ENCODE measurements around the gene GGT5.
"Not testable (repeated sequence)": the region's sequence is repeated elsewhere in the genome, so short reads cannot be mapped to it uniquely, and the experiment has no call there.

GGT5 gene, protein sequence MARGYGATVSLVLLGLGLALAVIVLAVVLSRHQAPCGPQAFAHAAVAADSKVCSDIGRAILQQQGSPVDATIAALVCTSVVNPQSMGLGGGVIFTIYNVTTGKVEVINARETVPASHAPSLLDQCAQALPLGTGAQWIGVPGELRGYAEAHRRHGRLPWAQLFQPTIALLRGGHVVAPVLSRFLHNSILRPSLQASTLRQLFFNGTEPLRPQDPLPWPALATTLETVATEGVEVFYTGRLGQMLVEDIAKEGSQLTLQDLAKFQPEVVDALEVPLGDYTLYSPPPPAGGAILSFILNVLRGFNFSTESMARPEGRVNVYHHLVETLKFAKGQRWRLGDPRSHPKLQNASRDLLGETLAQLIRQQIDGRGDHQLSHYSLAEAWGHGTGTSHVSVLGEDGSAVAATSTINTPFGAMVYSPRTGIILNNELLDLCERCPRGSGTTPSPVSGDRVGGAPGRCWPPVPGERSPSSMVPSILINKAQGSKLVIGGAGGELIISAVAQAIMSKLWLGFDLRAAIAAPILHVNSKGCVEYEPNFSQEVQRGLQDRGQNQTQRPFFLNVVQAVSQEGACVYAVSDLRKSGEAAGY

DNA sequence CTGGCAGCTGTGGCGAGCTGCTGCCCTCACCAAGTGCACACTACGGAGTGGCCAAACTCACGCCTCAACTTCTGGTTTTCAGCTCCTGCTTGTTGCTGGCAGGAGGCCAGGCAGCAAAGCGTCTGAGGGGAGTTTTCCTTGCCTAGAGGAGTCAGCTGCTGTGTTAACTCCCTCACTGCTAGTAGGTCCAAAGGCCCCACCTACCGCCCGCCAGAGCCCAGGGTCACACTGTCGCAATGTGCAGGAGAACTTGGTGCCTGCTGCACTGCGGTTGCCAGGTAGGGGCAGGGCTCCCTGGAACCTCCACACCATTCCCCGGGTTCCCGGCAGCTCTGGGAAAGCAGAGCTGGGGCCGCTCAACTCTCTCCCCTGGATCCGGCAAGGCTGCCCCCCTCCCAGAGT, at the start of gene GGT5:
TSS of gene GGT5 (minus strand) at position 53 of the 402 bp plus-strand sequence. CDS start 357 bp downstream, outside the sequence.
- not testable (repeated sequence) for H3K4me3 ChIP-seq (ENCODE audit: low read depth in 1 of 2, low read length in 1 of 2); H3K36me3 ChIP-seq; H3K27ac ChIP-seq; H3K27me3 ChIP-seq; H3K9me3 ChIP-seq
- H3K4me1 ChIP-seq (ENCODE audit: control insufficient read depth in 1 of 2, insufficient read depth in 1 of 2, low read depth in 1 of 2, low read length in 1 of 2): peaks cover 18 to 23% of the 10 kb centered on the region in 2 experiments

DNA sequence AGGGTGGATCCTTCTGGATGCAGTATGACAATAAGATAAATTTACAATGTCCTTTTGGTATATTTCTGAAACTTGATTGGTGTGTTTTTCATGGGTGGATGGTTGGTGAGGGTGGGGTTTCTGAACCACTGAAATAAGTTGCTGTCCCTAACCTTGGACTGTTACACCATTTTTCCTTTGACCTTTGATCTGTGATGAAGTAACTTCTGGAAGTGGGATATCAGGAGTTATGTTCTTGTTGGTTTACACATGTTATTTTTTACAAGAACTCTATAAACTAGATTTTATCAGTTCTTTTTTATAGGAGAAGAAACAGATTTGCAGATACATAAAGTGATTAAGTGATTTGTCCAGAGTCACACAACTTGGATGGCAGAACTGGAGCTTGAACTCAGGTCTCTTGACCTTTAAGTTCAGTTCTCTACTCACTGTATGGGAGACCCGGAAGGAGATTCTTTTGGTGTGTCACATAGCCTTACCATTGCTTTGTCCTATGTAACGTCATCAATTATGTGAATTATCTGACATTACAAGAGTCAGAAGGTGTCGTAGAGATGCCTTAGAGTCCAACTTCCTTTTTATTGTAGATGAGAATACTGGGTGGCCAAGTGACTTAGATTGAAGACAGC, 47.4 kb upstream of the GGT5 start:
- H3K36me3 ChIP-seq; H3K4me1 ChIP-seq (ENCODE audit: control insufficient read depth in 1 of 2, insufficient read depth in 1 of 2, low read depth in 1 of 2, low read length in 1 of 2); H3K4me3 ChIP-seq (ENCODE audit: low read depth in 1 of 2, low read length in 1 of 2); H3K27me3 ChIP-seq; H3K27ac ChIP-seq; H3K9me3 ChIP-seq: not testable (repeated sequence)

DNA sequence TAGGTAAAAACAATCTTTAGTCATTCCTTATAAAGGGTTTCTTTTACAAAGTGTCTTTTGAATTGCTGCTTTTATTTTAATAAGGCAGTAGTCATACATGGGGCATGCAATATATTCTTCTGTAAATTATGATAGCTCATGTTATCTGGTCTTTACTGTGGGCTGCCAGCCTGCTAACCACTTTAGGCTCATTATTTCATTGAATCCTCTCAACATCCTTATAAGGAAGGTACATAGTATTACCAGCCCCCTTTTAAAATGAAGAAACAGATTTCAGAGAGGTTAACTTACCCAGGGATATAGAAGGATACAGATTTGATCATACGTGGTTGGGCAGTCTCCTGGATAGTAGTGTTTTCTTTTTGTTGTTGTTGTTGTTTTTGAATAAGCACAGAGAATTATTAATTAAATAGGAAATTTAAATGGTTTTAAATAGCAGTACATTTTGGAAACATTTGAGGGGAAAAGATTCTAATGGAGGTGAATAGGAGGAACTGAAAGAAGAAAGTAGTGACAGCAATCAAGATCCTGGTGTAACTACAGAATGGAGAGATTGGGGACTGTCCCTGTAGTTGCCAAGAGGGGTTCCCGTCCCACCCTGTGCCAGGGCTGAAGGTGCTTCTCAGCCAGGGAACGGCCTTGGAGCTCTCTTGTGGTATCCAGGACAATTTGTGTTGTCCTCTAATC, 46.8 kb upstream of the GGT5 start:
- TF ChIP-seq, protein P1, sequence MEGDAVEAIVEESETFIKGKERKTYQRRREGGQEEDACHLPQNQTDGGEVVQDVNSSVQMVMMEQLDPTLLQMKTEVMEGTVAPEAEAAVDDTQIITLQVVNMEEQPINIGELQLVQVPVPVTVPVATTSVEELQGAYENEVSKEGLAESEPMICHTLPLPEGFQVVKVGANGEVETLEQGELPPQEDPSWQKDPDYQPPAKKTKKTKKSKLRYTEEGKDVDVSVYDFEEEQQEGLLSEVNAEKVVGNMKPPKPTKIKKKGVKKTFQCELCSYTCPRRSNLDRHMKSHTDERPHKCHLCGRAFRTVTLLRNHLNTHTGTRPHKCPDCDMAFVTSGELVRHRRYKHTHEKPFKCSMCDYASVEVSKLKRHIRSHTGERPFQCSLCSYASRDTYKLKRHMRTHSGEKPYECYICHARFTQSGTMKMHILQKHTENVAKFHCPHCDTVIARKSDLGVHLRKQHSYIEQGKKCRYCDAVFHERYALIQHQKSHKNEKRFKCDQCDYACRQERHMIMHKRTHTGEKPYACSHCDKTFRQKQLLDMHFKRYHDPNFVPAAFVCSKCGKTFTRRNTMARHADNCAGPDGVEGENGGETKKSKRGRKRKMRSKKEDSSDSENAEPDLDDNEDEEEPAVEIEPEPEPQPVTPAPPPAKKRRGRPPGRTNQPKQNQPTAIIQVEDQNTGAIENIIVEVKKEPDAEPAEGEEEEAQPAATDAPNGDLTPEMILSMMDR (IDR thresholded peaks at IDR 0.05): no peak

GRCh38 chr22:24290459-24290858, 45.6 kb upstream of the GGT5 start:
- H3K27ac ChIP-seq: no peak overlapping the region
- TF ChIP-seq, protein P1 (IDR thresholded peaks at IDR 0.05): no peak
- peaks cover 10 to 11% of the 10 kb centered on the region in 2 experiments for H3K4me1 ChIP-seq (ENCODE audit: control insufficient read depth in 1 of 2, insufficient read depth in 1 of 2, low read depth in 1 of 2, low read length in 1 of 2)
- no peak overlapping the region for H3K4me3 ChIP-seq (ENCODE audit: low read depth in 1 of 2, low read length in 1 of 2)
- no peaks in the 10 kb centered on the region for H3K9me3 ChIP-seq
- H3K27me3 ChIP-seq: no peaks in the 10 kb centered on the region
- no peaks in the 10 kb centered on the region for H3K36me3 ChIP-seq

More for the DNA sequence above, 46.8 kb upstream of the GGT5 start:
- no peak overlapping the region for H3K27ac ChIP-seq
- no peak overlapping the region for H3K4me3 ChIP-seq (ENCODE audit: low read depth in 1 of 2, low read length in 1 of 2)
- H3K36me3 ChIP-seq: no peaks in the 10 kb centered on the region
- peaks cover 1 to 3% of the 10 kb centered on the region in 2 experiments for H3K4me1 ChIP-seq (ENCODE audit: control insufficient read depth in 1 of 2, insufficient read depth in 1 of 2, low read depth in 1 of 2, low read length in 1 of 2)
- H3K27me3 ChIP-seq: no peaks in the 10 kb centered on the region
- no peaks in the 10 kb centered on the region for H3K9me3 ChIP-seq

DNA sequence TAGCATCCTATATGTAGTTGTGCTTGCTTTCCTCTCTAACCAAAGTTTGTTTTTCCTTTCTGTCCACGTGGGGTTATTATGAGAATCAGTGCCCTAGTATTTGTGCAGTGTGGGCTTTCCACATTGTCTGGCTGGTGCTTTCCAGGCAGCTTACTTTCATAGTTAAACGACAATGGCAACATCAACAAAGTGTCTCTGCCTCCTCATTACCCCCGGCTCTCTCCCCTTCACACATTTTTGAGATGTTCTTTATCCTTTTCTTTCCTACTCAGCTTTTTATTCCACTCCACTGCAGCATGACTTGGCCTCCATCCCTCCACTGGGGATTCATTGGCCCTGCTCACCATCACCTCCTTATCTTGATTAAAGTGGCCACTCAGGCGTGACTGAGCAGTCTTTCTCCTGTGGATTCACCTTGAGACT, 44.9 kb upstream of the GGT5 start:
- H3K27ac ChIP-seq: no peak overlapping the region
- no peak overlapping the region for H3K4me3 ChIP-seq (ENCODE audit: low read depth in 1 of 2, low read length in 1 of 2)
- no peaks in the 10 kb centered on the region for H3K9me3 ChIP-seq

DNA sequence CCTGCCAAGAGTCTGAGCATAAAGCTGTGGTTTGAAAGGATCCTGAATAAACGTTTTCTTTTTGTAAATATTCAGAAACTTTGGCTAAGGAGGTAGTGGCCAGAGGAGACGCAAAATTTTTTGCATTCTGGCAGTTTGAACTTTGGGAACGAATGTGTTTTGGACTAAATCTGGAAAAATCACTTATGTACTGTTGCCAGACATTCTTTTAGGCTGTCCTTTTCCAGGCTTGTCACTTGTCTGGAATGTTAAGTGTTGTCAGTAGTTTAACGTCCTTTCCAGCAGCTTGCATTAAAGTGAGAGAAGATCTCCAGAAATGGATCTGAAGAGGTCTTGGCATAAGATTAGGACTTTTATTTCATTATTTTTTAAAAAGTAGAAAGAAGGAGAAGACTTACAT, 44.2 kb upstream of the GGT5 start:
- TF ChIP-seq, protein P1 (IDR thresholded peaks at IDR 0.05): no peak
- H3K27me3 ChIP-seq: no peaks in the 10 kb centered on the region
- no peak overlapping the region for H3K4me3 ChIP-seq (ENCODE audit: low read depth in 1 of 2, low read length in 1 of 2)
- peaks cover 10 to 11% of the 10 kb centered on the region in 2 experiments for H3K4me1 ChIP-seq (ENCODE audit: control insufficient read depth in 1 of 2, insufficient read depth in 1 of 2, low read depth in 1 of 2, low read length in 1 of 2)
- H3K36me3 ChIP-seq: no peaks in the 10 kb centered on the region
- no peak overlapping the region for H3K27ac ChIP-seq
- H3K9me3 ChIP-seq: no peaks in the 10 kb centered on the region

More for the DNA sequence above, 44.9 kb upstream of the GGT5 start:
- peaks cover 10 to 11% of the 10 kb centered on the region in 2 experiments for H3K4me1 ChIP-seq (ENCODE audit: control insufficient read depth in 1 of 2, insufficient read depth in 1 of 2, low read depth in 1 of 2, low read length in 1 of 2)
- TF ChIP-seq, protein P1 (IDR thresholded peaks at IDR 0.05): no peak
- H3K36me3 ChIP-seq: no peaks in the 10 kb centered on the region
- no peaks in the 10 kb centered on the region for H3K27me3 ChIP-seq

- not testable (repeated sequence) for H3K27ac ChIP-seq
- H3K4me1 ChIP-seq (ENCODE audit: control insufficient read depth in 1 of 2, insufficient read depth in 1 of 2, low read depth in 1 of 2, low read length in 1 of 2): peaks cover 10 to 11% of the 10 kb centered on the region in 2 experiments
Measured at GRCh38 chr22:24287801-24288200, 42.9 kb upstream of the GGT5 start.

DNA sequence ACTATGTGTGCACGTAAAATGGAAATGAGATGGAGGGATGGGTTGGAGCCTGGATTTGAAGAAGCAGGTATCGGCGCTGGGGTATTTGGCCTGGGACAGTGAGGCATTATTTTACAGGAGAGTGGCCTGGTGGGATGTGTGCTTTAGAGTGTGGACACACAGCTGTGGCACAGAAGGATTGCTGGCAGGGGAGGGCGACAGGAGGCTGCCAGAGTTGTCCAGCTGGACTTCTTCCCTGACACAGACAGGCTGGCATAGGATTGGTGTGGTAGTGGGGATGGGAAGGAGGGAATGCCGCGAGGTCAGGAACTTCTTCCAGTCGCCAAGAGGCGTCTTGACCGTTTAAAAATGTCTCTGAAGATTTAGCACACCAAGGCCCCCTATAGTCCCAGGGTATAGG, 42.3 kb upstream of the GGT5 start:
- H3K27me3 ChIP-seq; H3K36me3 ChIP-seq; H3K9me3 ChIP-seq; H3K4me3 ChIP-seq (ENCODE audit: low read depth in 1 of 2, low read length in 1 of 2); H3K27ac ChIP-seq: not testable (repeated sequence)
- peaks cover 10 to 11% of the 10 kb centered on the region in 2 experiments for H3K4me1 ChIP-seq (ENCODE audit: control insufficient read depth in 1 of 2, insufficient read depth in 1 of 2, low read depth in 1 of 2, low read length in 1 of 2)

More at GRCh38 chr22:24287801-24288200, 42.9 kb upstream of the GGT5 start:
- not testable (repeated sequence) for H3K9me3 ChIP-seq; H3K27me3 ChIP-seq; H3K4me3 ChIP-seq (ENCODE audit: low read depth in 1 of 2, low read length in 1 of 2); H3K36me3 ChIP-seq
